ENCODE data around the gene FASTKD2.
A peak's percentile ranks its signal among the peaks of the same experiment; 100 is the strongest.

Gene FASTKD2

GRCh38 chr2:206765242-206766056 lies at the start of gene FASTKD2, which contains the start of gene MDH1B:
Gene FASTKD2, plus strand, starts transcription at chr2:206765606. Its CDS starts 1,088 bp downstream, at chr2:206766694.
Gene MDH1B, minus strand, starts transcription at chr2:206765328. Its CDS starts 57 bp downstream, at chr2:206765271.
- H3K4me3 ChIP-seq (ENCODE audit: low read depth, low read length): peak within 1 kb of the TSS; percentile 89
- in situ Hi-C loops (cut with HindIII; ENCODE audit: low sequenced_read_pairs): no loop called here
- DNase-seq (ENCODE audit: low read depth, low spot score): peak; percentile 99
- TF ChIP-seq CTCF (IDR thresholded peaks at IDR 0.05; ENCODE audit: low read depth, low read length): no peak

- in situ Hi-C loops (cut with HindIII; ENCODE audit: low sequenced_read_pairs): no loop called here
- no peak overlapping the region for H3K4me3 ChIP-seq (ENCODE audit: low read depth, low read length)
- no peak for DNase-seq (ENCODE audit: low read depth, low spot score)
- no peak for TF ChIP-seq CTCF (IDR thresholded peaks at IDR 0.05; ENCODE audit: low read depth, low read length)
Measured at GRCh38 chr2:206716623-206717022, 48.8 kb upstream of the FASTKD2 start.

GRCh38 chr2:206718296-206718695 lies 47.1 kb upstream of the FASTKD2 start, which contains the start of gene DYTN:
Gene DYTN, minus strand, starts transcription at chr2:206718396. Its CDS starts 117 bp downstream, at chr2:206718279.
- no peak for TF ChIP-seq CTCF (IDR thresholded peaks at IDR 0.05; ENCODE audit: low read depth, low read length)
- H3K4me3 ChIP-seq (ENCODE audit: low read depth, low read length): no peak within 1 kb of the TSS
- no peak for DNase-seq (ENCODE audit: low read depth, low spot score)
- in situ Hi-C loops (cut with HindIII; ENCODE audit: low sequenced_read_pairs): no loop called here

GRCh38 chr2:206721256-206721920 lies 44.0 kb upstream of the FASTKD2 start:
- H3K4me3 ChIP-seq (ENCODE audit: low read depth, low read length): no peak overlapping the region
- in situ Hi-C loops (cut with HindIII; ENCODE audit: low sequenced_read_pairs): no loop called here
- no peak for TF ChIP-seq CTCF (IDR thresholded peaks at IDR 0.05; ENCODE audit: low read depth, low read length)
- DNase-seq (ENCODE audit: low read depth, low spot score): no peak

GRCh38 chr2:206723288-206723687 lies 42.1 kb upstream of the FASTKD2 start:
- DNase-seq (ENCODE audit: low read depth, low spot score): no peak
- in situ Hi-C loops (cut with HindIII; ENCODE audit: low sequenced_read_pairs): no loop called here
- TF ChIP-seq CTCF (IDR thresholded peaks at IDR 0.05; ENCODE audit: low read depth, low read length): no peak
- H3K4me3 ChIP-seq (ENCODE audit: low read depth, low read length): no peak overlapping the region

GRCh38 chr2:206727287-206727686 lies 38.1 kb upstream of the FASTKD2 start:
- no peak for DNase-seq (ENCODE audit: low read depth, low spot score)
- no peak for TF ChIP-seq CTCF (IDR thresholded peaks at IDR 0.05; ENCODE audit: low read depth, low read length)
- no peak overlapping the region for H3K4me3 ChIP-seq (ENCODE audit: low read depth, low read length)
- in situ Hi-C loops (cut with HindIII; ENCODE audit: low sequenced_read_pairs): no loop called here
